G401 (cell line): ENCODE data around the gene DHRS11. TPM values are rescaled to one million over a fixed set of nuclear protein-coding genes. Genes with fewer than 3 reads are reported as not detected.

ENCODE experiments used
- DNase-seq: peaks from one replicate; pipeline ENCODE4 v3.0.0-alpha.2; 2015; ENCODE audit warnings: low spot score
- in situ Hi-C: cut with HindIII; loops from 2 replicates; pipeline ENCODE4 v1.10.0; 2016; ENCODE audit warnings: low sequenced_read_pairs, mixed read lengths
- total RNA-seq: library from RNA; depleted of rRNA; stranded (reverse); fragments of >200 nt; shearing (Covaris generic); gene quantifications from 2 replicates; pipeline ENCODE4 v1.2.3, GENCODE V29; 2014; rRNA removed

Gene DHRS11
- total RNA-seq, 1 experiment from 2014 or later: 35.1 TPM

- DNase-seq: peak; percentile 22
- in situ Hi-C loops: no loop called here
Observed at GRCh38 chr17:36641877-36642845, 50.5 kb downstream of the DHRS11 start.

DNA sequence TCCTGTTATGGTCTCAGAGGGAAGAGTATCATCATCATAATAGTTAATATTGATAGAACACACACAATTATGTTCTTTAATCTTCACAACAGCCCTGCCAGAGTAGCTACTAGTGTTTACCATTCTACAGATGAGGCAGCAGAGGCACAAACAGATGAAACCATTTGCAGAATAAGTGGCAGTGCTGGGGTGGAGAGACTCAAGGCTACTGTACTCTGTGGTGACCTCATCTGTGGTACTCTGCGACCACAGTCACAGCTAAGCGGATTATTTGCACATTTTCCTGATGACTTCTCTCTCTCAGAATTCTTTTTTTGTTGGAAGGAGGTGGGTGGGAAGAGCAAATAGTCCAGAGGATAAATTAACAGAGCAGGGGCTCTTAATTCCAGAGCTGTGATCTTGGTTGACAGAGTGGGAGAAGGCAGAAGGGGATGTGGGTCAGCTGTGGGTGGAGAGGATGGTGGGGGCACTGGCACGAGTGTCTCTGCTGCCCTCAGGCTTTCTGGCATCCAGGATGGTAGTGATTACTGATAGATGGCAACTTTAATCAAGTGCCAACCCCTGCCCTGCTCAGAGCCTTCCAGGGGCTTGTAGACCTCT is 51.5 kb downstream of the DHRS11 start:
- DNase-seq: no peak
- in situ Hi-C loops: no loop called here

DNA sequence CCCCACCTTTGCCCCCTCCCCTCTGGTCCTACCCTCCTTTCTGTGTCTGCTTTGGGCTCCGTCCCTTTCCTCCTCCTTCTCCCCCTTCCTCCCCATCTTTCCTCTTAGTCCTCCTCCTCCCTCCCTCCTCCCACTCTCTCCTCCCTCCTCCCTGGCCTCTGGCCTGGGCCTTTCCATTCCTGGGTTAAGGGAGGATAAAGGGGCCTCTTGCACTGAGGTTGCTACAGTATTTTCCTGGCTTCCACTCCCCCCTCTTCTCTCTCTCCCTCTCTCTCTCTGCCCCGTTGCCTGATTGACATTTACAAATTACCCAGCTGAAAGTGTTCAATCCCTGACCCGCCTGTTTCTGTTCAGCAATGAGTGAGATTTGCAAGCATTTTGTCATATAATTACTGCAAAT is 53.7 kb downstream of the DHRS11 start:
- in situ Hi-C loops: no loop called here
- no peak for DNase-seq

GRCh38 chr17:36647636-36648035 is 56.0 kb downstream of the DHRS11 start:
- no peak for DNase-seq
- in situ Hi-C loops: no loop called here

DNA sequence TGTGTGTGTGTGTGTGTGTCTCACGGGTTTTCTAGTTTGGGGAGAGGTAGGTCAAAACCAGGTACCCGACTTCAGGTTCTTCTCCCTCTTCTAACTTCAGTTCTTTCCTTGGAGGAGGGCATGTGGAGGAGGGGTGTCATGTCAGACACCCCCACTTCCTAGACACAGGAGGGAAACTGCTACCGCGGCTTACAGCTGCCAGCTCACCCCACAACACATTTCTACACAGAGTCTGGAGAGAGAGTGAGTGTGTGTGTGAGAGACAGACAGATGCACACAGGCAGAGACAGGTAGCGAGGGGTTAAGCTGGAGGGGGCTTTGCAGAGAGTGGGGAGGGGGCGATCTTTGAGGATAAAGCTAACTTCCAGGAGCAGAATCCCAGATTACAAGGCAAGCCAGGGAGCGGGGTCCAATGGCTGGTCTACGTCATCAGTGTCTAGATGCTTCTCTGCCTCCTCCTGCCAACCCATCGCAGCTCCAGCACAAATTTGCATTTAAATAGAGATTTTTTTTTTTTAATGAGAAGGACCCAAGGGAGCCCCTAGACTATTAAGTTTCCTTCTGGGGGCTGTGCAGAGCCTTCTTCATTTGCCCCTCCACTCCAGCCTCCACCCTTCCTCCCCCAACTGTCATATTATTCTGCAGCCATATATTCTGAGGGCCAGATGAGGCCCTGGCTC is 58.6 kb downstream of the DHRS11 start:
- no peak for DNase-seq
- in situ Hi-C loops: no loop called here

Other genes starting within 250 kb of the DHRS11 start
- gene TBC1D3H, start 203.4 kb upstream of the DHRS11 start, total RNA-seq: not detected in 2 replicates
- gene ZNHIT3, start 105.2 kb upstream of the DHRS11 start, total RNA-seq: 46.7 and 72.4 TPM in 2 replicates
- gene MYO19, start 57.0 kb upstream of the DHRS11 start, total RNA-seq: 38.7 and 51.8 TPM in 2 replicates
- 3.8 and 9.0 TPM in 2 replicates for gene PIGW, start 56.9 kb upstream of the DHRS11 start, total RNA-seq
- gene GGNBP2, start 47.0 kb upstream of the DHRS11 start, total RNA-seq: 39.8 and 51.4 TPM in 2 replicates
- 9.9 and 18.4 TPM in 2 replicates for gene MRM1, start 9.7 kb downstream of the DHRS11 start, total RNA-seq